GM18868 (cell line): ENCODE data around the gene RBP3.
A peak's percentile ranks its signal among the peaks of the same experiment; 100 is the strongest.
"Not testable (repeated sequence)": the region's sequence is repeated elsewhere in the genome, so short reads cannot be mapped to it uniquely, and the experiment has no call there.

Experiments used
- ATAC-seq: cut with Tn5 transposase; IDR thresholded peaks from one replicate; pipeline ENCODE4 v1.9.1; 2021; ENCODE audit warnings: mild to moderate bottlenecking, moderate library complexity; ENCODE audit not compliant: unreplicated experiment

RBP3 gene

GRCh38 chr10:47370878-47371277 lies 22.7 kb downstream of the RBP3 start:
- no peak for ATAC-seq

DNA sequence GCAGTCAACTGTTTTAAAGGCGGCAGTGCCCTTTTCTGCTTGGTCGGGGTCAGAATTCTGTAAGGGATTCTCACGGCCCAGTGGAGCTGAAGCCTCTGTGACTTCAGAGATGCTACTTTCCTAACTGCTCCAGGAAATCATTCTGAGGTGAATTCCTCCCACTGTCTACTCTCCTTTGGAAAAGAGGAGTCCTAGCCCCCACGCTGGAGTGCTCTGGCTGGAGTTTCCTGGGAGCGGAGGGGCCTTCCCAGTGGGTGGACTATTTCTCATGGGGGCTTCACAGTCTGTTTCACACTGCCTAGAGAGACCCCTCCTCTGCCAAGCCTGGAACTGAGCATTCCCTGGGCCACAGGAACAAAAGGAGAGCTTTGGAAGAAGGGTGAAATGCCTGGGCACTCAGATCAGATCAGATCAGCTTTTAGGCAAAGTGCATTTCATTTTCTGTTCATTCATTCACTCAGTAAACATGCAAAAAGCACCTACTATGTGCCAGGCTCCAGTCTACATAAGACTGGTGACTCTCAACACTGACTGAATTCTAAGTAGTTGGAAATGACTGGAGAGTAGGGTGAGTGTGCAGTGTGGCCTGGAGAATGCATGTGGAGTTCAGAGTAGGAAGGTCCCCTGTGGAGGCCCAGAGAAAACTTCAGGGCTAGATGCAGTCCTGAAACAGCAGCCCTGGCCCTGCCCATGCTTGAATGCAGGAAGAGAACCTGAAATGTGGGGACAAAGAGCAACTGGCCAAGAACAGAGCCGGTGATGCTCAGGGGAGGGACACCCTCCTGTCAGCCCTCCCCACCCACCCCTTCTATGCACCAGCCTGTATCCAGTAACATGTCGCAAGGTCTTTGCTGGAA lies 23.7 kb downstream of the RBP3 start:
- no peak for ATAC-seq

GRCh38 chr10:47372726-47373125 lies 24.6 kb downstream of the RBP3 start:
- no peak for ATAC-seq

DNA sequence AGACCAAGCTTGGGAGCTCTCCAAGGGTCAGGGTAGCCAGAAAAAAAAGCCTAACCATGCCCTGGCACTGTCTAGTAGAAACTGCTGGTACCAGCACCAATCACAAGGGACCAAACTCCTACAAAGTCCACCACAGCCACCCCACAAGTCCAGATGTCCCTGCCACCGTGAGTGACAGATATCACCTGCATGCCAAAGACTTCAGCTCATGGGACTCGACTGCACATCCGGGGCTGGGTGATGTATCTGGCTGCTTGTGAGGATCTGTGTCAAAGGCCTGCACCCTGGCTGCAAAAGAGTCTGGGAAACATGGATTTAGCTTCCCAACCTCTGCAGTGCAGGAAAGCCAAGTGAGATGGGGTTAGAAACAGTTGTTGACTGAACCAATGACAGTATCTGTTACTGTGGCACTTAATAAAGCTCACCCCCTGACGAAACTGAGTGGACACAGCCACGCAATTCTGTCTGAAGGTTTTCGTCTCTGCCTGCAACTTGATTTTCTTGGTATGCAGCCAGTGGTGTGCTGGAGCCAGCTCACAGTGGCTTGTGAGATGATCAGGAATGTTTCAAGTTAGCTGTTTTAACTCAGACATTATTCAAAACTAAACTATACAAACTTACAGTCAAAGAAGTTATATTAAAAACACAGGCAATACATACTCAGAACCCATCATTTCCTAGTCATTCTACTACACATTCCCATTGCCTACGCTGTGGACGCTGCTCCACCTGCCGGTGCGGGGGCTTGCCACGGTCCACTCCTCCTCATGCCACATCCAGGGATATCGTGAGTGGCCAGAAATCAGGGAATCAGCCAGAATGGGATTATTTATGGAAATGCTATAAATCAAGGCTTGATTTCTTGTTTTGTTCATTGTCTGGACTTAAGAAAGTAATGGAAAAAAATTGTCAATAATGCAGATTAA lies 26.7 kb downstream of the RBP3 start:
- no peak for ATAC-seq

DNA sequence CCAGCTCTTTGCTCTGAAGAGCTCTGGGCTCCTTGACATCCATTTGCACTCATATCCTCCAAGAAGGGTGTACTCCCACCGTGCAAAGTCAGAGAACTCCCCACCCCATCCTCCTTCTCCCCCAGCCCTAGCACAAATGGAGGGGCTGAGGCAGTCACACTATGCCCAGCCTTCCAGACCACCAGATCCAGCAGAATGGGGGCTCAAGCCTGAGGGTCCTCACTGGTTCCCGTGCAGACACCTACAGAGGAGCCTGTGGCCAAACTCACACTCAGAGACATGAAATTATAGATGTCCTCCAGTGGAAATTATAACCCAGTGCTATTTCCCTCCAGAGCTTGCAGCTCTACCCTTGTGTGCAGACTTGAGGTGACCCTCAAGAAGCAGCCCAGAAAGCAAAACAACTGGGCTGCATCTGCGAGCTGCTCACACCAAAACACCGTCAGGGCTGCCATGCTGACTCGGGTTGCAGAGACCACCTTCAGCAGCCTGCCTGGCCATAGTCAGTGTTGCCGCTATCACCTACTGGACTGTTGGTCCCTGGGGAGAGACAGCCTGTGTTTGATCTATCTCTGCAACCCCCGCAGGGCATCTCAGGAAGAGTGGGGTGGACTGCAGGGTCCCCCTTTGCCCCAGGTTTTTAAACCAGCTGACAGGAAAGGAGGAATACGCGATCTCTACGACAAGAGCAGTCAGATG lies 28.5 kb downstream of the RBP3 start:
- ATAC-seq: no peak

DNA sequence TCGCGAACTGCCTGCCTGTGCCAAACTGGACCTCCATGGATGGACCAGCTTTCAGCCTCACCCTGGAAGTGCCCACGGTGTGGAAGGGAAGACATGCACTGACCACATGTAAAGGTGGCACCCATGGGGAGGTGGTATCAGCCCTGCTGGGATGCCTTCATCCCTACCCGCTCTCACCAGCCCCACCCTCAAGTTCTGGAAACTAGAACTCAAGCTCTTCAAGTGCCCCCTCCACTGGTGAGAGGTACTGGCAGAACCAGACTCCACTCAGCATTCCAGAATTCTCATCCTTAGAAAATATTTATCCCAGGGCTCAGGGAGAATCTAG lies 30.0 kb downstream of the RBP3 start:
- no peak for ATAC-seq

GRCh38 chr10:47378606-47379444 lies 30.7 kb downstream of the RBP3 start:
- no peak for ATAC-seq

GRCh38 chr10:47379445-47379785 lies 31.3 kb downstream of the RBP3 start:
- ATAC-seq: no peak

DNA sequence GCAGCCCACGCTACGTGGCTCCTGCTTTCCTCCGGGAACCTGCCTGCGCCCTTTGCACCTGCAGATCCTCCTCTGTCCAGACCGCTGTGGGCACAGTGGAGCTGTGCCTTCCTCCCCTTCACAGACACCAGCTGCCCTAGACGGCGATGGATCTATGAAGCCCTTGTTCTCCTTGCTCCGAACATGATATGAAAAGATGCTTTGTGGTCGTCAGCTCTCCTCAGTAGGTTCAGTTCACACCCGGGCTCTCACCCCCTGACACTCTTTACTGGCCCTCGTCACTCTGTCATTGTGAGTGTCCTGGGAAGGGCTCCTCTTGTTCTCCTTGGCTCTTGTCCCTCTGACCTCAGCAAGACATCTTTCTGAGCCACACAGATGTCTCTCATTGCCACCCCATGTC lies 31.7 kb downstream of the RBP3 start:
- ATAC-seq: no peak

- no peak for ATAC-seq
Measured at GRCh38 chr10:47380341-47381102, 32.4 kb downstream of the RBP3 start.

- ATAC-seq: no peak
Measured at GRCh38 chr10:47381103-47381395, 32.9 kb downstream of the RBP3 start.

- ATAC-seq: no peak
Measured at GRCh38 chr10:47381427-47382379, 33.5 kb downstream of the RBP3 start.

GRCh38 chr10:47383261-47384147 lies 35.3 kb downstream of the RBP3 start:
- no peak for ATAC-seq

DNA sequence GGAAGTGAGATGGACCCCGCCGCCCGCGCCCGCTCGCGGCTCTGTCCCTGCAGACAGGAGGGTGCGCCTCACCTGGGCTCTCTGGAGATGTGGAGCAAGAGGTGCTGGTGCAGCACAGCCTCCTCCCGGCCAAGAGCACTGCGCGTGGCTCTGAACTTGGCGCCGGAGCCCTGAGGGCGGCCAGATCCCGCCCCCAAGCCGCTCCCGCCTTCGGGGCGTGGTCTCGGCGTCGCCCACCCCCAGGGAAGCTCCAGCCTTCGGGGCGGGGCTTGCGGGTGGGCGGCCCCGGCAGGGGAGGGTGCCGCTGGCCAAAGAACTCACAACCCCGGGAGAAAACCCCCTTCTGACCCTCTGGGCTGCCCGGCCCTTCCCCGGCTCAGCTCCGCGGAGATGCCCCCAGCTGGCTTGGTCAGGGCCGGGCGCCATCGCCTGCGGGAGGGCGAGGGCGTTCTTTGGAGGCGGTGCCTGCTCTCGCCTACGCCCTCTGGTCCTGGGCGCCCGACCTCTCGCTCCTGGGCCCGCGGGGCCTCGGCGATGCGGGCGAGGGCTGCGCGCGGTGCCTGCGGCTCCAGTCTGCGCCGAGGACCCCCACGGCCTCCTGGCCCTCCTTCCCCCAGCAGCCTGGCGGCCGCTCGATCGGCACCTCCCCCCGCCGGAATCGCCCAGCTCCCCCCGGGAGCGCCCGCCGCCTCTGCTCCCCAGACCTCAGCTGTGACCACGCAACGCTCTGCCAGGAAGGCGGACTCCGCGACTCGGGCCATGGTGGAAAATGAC lies 36.2 kb downstream of the RBP3 start, which contains the start of gene ZNF488:
TSS of gene ZNF488 (minus strand) at position 146 of the 774 bp plus-strand sequence. CDS start 15,464 bp downstream, outside the sequence.
- peak; percentile 95 for ATAC-seq

GRCh38 chr10:47386104-47386503 lies 37.9 kb downstream of the RBP3 start:
- ATAC-seq: not testable (repeated sequence)

- ATAC-seq: no peak
Measured at GRCh38 chr10:47388879-47389278, 40.7 kb downstream of the RBP3 start.

DNA sequence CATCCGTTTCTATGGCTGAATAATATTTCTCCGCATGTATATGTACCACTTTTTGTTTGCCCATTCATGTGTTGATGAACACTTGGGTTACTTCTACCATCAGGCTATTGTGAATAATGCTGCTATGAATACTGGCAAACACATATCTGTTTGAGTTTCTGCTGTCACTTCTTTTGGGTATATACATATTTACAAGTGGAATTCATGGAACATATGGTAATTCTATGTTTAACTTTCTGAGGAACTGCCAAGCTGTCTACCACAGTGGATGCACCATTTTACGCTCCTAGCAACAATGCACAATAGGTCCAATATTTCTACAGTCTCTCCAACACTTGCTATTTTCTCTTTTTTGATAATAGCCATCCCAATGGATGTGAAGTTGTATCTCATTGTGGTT lies 41.5 kb downstream of the RBP3 start:
- no peak for ATAC-seq
